Renal pelvis (tissue), 4 donors: ENCODE results near the gene DAP. TPM values are rescaled to one million over a fixed set of nuclear protein-coding genes. Genes with fewer than 3 reads are reported as not detected.
"Not testable (repeated sequence)": the region's sequence is repeated elsewhere in the genome, so short reads cannot be mapped to it uniquely, and the experiment has no call there.

ENCODE experiments used
- DNase-seq: peaks from one replicate; pipeline ENCODE4 v3.0.0-alpha.2; 2013
- polyA plus RNA-seq, 3 donors: library from polyadenylated mRNA; unstranded; fragments of 120-200 nt; gene quantifications; one replicate each; pipeline ENCODE4 v1.2.1, GENCODE V29; 2013; ENCODE audit not compliant: insufficient read length in 3 of 3

The DAP gene
- polyA plus RNA-seq, 3 donors, result 112 to 123 (median 115) TPM

- no peak for DNase-seq
These were observed 24.2 kb downstream of the DAP start for GRCh38 chr5:10736808-10737207.

- no peak for DNase-seq
These were observed 24.7 kb downstream of the DAP start for GRCh38 chr5:10736354-10736753.

- no peak for DNase-seq
These were observed 25.3 kb downstream of the DAP start for GRCh38 chr5:10735569-10736276.

- DNase-seq, result peak; percentile 66
These were observed 26.1 kb downstream of the DAP start for GRCh38 chr5:10734832-10735523.

- peak; percentile 71 for DNase-seq
These were observed 26.9 kb downstream of the DAP start for GRCh38 chr5:10734037-10734709.

GRCh38 chr5:10733426-10733825 lies 27.6 kb downstream of the DAP start:
- DNase-seq, result no peak

- no peak for DNase-seq
These were observed 29.1 kb downstream of the DAP start for GRCh38 chr5:10731913-10732312.

GRCh38 chr5:10730043-10730351 lies 31.0 kb downstream of the DAP start:
- no peak for DNase-seq

- no peak for DNase-seq
These were observed 31.6 kb downstream of the DAP start for GRCh38 chr5:10729320-10730042.

GRCh38 chr5:10728679-10729078 lies 32.4 kb downstream of the DAP start:
- no peak for DNase-seq

- DNase-seq, result no peak
These were observed 33.2 kb downstream of the DAP start for GRCh38 chr5:10727861-10728260.

GRCh38 chr5:10726913-10727517 lies 34.0 kb downstream of the DAP start:
- DNase-seq, result no peak

- DNase-seq, result no peak
These were observed 34.7 kb downstream of the DAP start for GRCh38 chr5:10726179-10726912.

- no peak for DNase-seq
These were observed 35.4 kb downstream of the DAP start for GRCh38 chr5:10725636-10726035.

- DNase-seq, result no peak
These were observed 36.1 kb downstream of the DAP start for GRCh38 chr5:10724781-10725507.

- DNase-seq, result no peak
These were observed 37.5 kb downstream of the DAP start for GRCh38 chr5:10723514-10723913.

- not testable (repeated sequence) for DNase-seq
These were observed 40.3 kb downstream of the DAP start for GRCh38 chr5:10720766-10721165.

GRCh38 chr5:10719965-10720364 lies 41.1 kb downstream of the DAP start:
- no peak for DNase-seq

GRCh38 chr5:10718617-10719016 lies 42.4 kb downstream of the DAP start:
- not testable (repeated sequence) for DNase-seq

GRCh38 chr5:10716825-10717224 lies 44.2 kb downstream of the DAP start:
- DNase-seq, result not testable (repeated sequence)
